OCI-LY1 (cell line): ENCODE data around the gene ARHGEF2.
A peak's percentile ranks its signal among the peaks of the same experiment; 100 is the strongest.

Source experiments
- H2AFZ ChIP-seq: fragments of 200-600 bp; sonication (generic), shearing (Covaris generic); 2 replicates; pipeline ENCODE4 v1.6.0; 2014; ENCODE audit warnings: antibody characterized with exemption, mild to moderate bottlenecking, low read length
- H3F3A ChIP-seq: fragments of 200-600 bp; sonication (generic), shearing (Covaris generic); 2 replicates; pipeline ENCODE4 v1.6.0; 2014; ENCODE audit warnings: mild to moderate bottlenecking, antibody characterized with exemption, low read length, moderate library complexity; ENCODE audit not compliant: insufficient read depth
- H3K27ac ChIP-seq: fragments of 200-600 bp; sonication (generic); 2 replicates; pipeline ENCODE4 v1.5.1; 2014; ENCODE audit warnings: low read length, mixed run types, mild to moderate bottlenecking, low read depth; ENCODE audit not compliant: poor library complexity, severe bottlenecking
- H3K27me3 ChIP-seq: fragments of 200-600 bp; sonication (generic); 2 replicates; pipeline ENCODE4 v1.6.0; 2014; ENCODE audit warnings: antibody characterized with exemption, mild to moderate bottlenecking, low read length, moderate library complexity; ENCODE audit not compliant: insufficient read depth
- H3K36me3 ChIP-seq: fragments of 200-600 bp; sonication (generic); 2 replicates; pipeline ENCODE4 v1.6.1; 2014; ENCODE audit warnings: mild to moderate bottlenecking, antibody characterized with exemption, low read length, moderate library complexity, mixed read lengths; ENCODE audit not compliant: insufficient read depth
- H3K4me1 ChIP-seq: fragments of 200-600 bp; sonication (generic); 2 replicates; pipeline ENCODE4 v1.5.1; 2014; ENCODE audit warnings: mild to moderate bottlenecking, low read length, moderate library complexity; ENCODE audit not compliant: insufficient read depth, severe bottlenecking
- H3K4me2 ChIP-seq: fragments of 200-600 bp; sonication (generic), shearing (Covaris generic); 2 replicates; pipeline ENCODE4 v1.6.1; 2014; ENCODE audit warnings: low read length
- H3K4me3 ChIP-seq: fragments of 200-600 bp; sonication (generic); 2 replicates; pipeline ENCODE4 v1.5.1; 2014; ENCODE audit warnings: low read length, low read depth, mild to moderate bottlenecking, mixed read lengths; ENCODE audit not compliant: poor library complexity, severe bottlenecking
- H3K79me2 ChIP-seq: fragments of 200-600 bp; shearing (Covaris generic); 2 replicates; pipeline ENCODE4 v1.6.1; 2016; ENCODE audit warnings: mixed run types, low read length, mixed read lengths; ENCODE audit not compliant: insufficient read depth
- H3K9ac ChIP-seq: fragments of 200-600 bp; sonication (generic), shearing (Covaris generic); 2 replicates; pipeline ENCODE4 v1.6.1; 2014; ENCODE audit warnings: mild to moderate bottlenecking, low read length, mixed read lengths
- H3K9me2 ChIP-seq: fragments of 200-600 bp; sonication (generic), shearing (Covaris generic); 2 replicates; pipeline ENCODE4 v1.6.1; 2014; ENCODE audit warnings: low read depth, mild to moderate bottlenecking, low read length, mixed read lengths
- H3K9me3 ChIP-seq: fragments of 200-600 bp; shearing (Covaris generic); 2 replicates; pipeline ENCODE4 v1.6.1; 2014; ENCODE audit warnings: low read length, mixed read lengths
- H4K20me1 ChIP-seq: fragments of 200-600 bp; sonication (generic), shearing (Covaris generic); 2 replicates; pipeline ENCODE4 v1.6.0; 2016; ENCODE audit warnings: mild to moderate bottlenecking, low read length; ENCODE audit not compliant: insufficient read depth
- CTCF ChIP-seq: fragments of 200-600 bp; sonication (generic), shearing (Covaris generic); IDR thresholded peaks from 2 replicates; pipeline ENCODE4 v1.5.1; 2017; ENCODE audit warnings: mild to moderate bottlenecking, antibody characterized with exemption, low read length, moderate library complexity, mixed read lengths
- EZH2 ChIP-seq: fragments of 200-600 bp; sonication (generic), shearing (Covaris generic); IDR thresholded peaks from 2 replicates; pipeline ENCODE4 v1.8.0; 2017; ENCODE audit warnings: borderline replicate concordance, mixed run types, mild to moderate bottlenecking, antibody characterized with exemption, low read length, moderate library complexity, mixed read lengths

ARHGEF2 gene

GRCh38 chr1:155946633-155947219 is 31.6 kb downstream of the ARHGEF2 start:
- Histone ChIP-seq H4K20me1 (no peaks in the 10 kb centered on the region), H3K27ac (peak overlapping the region; percentile 91), H3K9ac (peak overlapping the region; percentile 4; the same call in 1 of the 2 replicates), H3K27me3 (no peaks in the 10 kb centered on the region), H3K9me3 (no peaks in the 10 kb centered on the region), H3F3A (no peaks in the 10 kb centered on the region), H3K79me2 (no peaks in the 10 kb centered on the region), H3K9me2 (no peaks in the 10 kb centered on the region), H3K4me2 (peak overlapping the region; percentile 38), H3K36me3 (peaks cover 56% of the 10 kb centered on the region), H2AFZ (no peak overlapping the region), H3K4me1 (peaks cover 71% of the 10 kb centered on the region), H3K4me3 (peak overlapping the region; percentile 0)
- TF ChIP-seq CTCF: no peak
- TF ChIP-seq EZH2: no peak

- Histone ChIP-seq H3K4me2 (peak overlapping the region; percentile 5; the same call in 1 of the 2 replicates), H2AFZ (no peak overlapping the region), H3K9ac (peak overlapping the region; percentile 2; the same call in 1 of the 2 replicates), H4K20me1 (no peaks in the 10 kb centered on the region), H3K27ac (peak overlapping the region; percentile 91), H3K27me3 (no peaks in the 10 kb centered on the region), H3K9me2 (no peaks in the 10 kb centered on the region), H3K36me3 (peaks cover 35% of the 10 kb centered on the region), H3K4me1 (peaks cover 91% of the 10 kb centered on the region), H3K79me2 (no peaks in the 10 kb centered on the region), H3K9me3 (no peaks in the 10 kb centered on the region), H3F3A (no peaks in the 10 kb centered on the region), H3K4me3 (no peak overlapping the region)
- TF ChIP-seq EZH2 (no peak), CTCF (no peak)
These were observed 33.9 kb downstream of the ARHGEF2 start for GRCh38 chr1:155944444-155944799.

GRCh38 chr1:155942578-155943141 is 35.7 kb downstream of the ARHGEF2 start:
- Histone ChIP-seq H3K79me2 (no peaks in the 10 kb centered on the region), H3K4me1 (peaks cover 85% of the 10 kb centered on the region), H3F3A (no peaks in the 10 kb centered on the region), H3K27ac (peak overlapping the region; percentile 91), H3K9me3 (no peaks in the 10 kb centered on the region), H3K27me3 (no peaks in the 10 kb centered on the region), H2AFZ (no peak overlapping the region), H4K20me1 (no peaks in the 10 kb centered on the region), H3K36me3 (peaks cover 21% of the 10 kb centered on the region), H3K9me2 (no peaks in the 10 kb centered on the region), H3K4me2 (no peak overlapping the region; the same call in 1 of the 2 replicates), H3K9ac (no peak overlapping the region; the same call in 1 of the 2 replicates), H3K4me3 (no peak overlapping the region)
- no peak for TF ChIP-seq CTCF
- no peak for TF ChIP-seq EZH2
